Measurements from ENCODE around the gene AUTS2.

AUTS2 gene

DNA sequence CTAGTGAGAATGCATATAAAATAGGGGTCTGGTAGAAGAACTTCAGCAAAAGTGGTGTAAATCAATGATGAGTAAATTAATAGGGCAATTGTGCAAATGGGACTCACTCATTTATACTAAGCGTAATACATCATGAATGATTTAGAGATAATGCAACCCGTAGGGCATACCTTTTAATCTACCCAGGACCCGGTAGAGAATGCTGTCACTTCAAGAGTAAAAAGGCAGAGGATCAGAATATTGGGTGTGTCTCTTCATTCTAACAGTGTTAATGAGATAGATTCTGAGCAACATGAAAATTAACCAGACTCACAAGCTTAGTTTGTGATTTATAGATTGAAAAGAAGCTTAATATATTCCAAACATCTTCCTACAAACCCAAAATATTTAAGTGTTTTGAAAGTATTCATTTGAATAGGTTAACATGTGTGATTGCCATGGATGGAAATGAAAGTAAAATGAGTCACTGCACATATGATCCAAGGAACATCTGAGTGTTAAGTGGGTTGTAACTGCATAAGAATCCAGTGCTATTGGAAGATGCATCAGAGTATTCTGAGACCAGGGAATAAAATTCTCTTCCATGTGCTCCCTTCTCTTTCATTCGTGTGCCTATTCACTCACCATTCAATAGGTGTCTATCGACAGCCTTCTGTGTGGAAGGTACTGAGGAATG is 690.6 kb downstream of the AUTS2 start:
- DNase-seq = no peak

DNA sequence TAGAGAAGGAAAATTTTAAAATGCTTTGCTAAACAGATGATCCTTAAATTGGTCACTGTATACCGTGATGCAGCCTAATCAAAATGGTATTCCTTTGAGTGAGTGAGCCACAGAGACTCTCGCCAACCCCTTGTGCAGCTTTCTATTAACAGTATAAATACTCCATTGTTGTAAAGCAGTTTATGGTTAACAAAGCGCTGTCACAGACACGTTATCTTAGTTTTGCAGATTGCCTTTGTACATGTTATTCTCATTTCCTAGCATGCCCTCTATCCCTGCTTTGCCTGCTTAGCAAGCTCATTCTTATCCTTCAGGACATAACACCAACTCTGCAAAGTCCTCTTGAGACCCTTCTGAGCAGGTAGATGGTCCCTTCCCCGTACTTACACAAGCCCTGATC is 694.4 kb downstream of the AUTS2 start:
- no peak for DNase-seq

DNA sequence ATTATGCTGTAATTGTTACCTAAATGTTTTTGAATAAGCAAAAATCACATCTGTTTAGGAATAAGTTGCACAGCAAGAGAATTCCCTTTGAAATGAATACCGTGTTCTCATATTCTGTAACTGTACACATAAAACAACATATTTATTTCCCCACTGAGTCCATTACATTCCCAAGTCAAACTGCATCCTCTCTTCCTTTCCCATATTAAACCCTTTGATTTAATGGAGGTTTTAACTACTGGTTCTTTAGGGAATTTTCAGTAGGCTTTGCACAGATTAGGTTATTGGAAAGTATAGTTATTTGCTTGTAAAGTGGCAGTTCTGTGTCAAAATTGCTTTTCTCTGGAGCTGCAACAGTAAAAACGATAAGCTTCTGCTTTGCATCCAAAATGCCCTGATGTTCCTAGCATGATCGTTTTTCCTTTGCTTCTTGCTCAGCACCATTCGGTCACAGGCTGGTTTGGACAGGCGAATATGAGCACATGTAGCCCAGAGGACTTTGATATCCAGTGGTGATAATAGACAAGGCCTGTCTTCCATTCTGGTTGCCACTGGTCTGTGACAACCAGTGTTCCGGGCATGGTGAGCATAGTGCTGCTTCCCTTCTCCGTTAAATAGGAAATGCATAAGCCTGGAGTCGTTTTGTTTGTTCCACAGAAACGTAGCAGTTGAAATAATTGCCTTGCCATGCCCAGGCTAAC is 696.1 kb downstream of the AUTS2 start:
- no peak for DNase-seq

DNA sequence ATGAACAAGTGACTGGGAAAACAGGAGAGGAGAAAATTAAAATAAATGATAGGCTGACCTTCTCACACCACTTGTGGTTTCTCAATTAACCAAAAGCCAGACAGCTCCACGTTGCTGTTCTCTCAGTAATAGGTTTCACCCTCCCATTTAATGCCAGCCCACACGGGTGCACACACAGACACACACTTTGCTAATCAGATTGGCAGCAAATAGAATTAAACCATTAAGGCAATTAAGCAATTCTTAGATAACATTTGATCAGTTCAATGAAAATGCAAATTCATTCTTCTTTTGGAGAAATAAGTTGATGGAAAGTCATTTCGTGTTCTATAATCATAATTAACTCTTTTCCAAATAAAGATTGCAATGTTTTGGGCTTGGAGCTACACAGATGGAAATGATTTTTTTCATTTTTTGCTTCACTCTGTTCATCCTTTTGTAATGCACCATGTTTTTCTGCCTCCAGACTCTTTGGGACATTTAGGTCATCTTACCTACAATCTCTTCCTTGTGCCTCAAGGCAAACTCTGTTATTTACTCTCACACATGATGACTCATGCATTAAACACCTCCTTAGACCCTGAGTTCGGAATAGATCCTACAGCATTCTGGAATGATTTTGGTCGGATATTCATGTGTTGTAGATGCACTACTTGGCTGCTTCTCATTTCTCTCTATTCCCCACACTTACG is 700.7 kb downstream of the AUTS2 start:
- DNase-seq = no peak

DNA sequence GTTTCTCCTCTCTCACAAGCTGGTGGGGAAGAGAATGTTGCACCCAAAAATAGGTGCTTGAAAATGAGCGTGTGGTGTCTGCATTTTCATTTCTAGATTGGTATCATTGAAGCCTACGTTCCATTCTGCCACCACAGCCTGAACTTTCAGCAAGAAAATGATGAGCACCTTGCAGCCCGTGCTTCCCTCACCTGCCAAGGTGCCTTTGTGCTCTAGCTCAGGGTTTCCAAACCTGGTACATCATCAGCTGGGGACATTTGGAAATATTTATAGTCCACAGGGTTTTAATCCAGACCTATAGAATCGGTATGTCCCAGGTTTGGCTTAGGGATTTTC is 701.2 kb downstream of the AUTS2 start:
- no peak for DNase-seq

DNA sequence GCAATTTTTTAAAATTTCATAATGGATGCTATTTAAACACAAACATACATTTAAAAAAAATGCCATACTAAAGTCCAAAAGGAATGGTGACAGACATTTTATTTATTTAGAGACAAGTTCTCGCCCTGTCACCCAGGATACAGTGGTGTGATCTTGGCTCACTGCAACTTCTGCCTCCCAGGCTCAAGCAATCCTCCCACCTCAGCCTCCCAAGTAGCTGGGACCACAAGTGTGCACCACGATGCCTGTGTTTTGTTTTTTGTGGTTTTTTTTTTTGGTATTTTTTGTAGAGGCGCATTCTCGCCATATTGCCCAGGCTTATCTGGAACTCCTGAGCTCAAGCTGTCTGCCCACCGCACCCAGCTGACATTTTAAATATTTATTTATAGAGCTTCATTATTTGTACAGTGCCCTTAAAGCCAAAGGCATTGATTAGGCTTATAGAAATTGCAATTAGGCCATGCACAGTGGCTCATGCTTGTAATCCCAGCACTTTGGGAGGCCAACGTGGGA is 703.5 kb downstream of the AUTS2 start:
- DNase-seq = no peak

DNA sequence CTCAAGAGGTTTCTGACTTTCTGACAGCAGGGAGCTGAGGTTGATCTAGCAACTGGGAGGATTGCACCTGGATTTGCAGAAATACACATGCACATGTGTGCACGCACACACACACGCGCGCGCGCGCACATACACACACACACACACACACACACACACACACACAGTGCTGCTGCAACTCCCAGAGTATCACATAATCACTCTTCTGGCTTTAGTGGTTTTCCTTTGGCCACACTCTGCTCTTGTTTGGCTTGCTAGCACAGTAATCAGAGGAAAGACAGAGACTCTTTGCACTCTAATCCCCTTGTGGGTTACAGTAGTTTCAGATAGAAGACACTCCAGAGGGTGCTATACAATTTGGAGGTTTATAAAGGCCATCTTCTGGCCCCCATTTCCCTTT is 705.0 kb downstream of the AUTS2 start:
- DNase-seq = no peak

DNA sequence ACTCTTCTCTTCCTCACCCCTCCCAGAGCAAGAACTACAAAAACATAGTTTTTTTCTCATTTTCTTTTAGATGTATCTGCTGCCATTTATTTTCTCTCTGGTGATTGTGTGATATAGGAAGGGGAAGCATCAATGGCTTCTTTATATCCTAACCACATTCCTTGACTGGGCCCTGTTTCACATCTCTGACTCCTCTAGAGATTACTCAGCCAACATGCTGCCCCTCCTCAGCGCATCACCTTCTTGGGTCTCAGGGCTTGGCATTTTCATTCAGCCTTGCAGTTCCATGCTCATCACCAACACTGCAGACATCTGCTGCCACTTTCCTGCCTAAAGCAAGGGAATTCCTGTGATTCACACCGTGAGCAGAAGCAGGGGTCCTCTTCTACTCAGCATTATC is 705.5 kb downstream of the AUTS2 start:
- DNase-seq = no peak

DNA sequence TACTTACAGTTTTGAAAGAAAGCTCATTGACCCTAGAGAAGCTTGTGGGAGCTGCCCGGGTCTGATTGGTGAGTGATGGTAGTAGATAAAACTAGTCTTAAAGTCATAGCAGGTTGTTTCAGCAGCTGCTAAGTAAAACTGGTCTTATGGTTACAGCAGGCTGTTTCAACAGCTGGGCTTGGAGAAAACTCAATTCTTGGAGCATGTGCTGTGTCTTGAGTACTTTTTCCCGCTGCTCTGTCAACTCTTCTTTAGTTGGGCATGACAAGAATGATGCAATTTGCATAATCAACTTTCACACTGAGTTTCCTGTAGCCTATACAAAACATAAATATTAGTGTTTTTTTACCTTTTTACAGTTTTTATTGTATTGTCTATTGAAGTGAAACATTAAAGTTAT is 707.9 kb downstream of the AUTS2 start:
- DNase-seq = no peak

DNA sequence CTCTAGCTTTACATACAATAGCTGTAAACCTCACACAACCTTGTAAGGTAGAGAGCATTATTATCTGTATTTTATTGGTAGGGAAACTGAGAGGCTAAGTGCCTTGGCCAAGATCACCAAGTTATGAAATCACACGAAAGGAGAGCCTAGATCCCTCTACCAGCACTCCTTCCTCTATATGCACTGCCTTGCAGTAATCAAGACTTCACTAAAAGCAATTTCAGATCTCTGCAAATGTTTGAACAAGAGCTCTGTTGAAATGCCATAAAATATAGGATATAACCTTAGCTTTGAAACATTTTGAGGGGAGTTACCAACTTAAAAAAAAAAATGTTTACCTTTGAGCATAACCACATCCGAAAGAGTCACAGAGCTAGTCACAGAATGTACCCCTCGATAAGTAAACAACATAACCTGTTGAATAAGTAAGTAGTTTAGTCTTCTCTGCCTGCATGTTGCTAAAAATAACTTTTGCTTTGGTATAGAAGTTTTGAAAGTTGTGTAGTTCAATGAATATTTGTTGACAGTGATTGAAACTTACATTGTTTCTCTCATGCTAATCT is 709.4 kb downstream of the AUTS2 start:
- DNase-seq = no peak

DNA sequence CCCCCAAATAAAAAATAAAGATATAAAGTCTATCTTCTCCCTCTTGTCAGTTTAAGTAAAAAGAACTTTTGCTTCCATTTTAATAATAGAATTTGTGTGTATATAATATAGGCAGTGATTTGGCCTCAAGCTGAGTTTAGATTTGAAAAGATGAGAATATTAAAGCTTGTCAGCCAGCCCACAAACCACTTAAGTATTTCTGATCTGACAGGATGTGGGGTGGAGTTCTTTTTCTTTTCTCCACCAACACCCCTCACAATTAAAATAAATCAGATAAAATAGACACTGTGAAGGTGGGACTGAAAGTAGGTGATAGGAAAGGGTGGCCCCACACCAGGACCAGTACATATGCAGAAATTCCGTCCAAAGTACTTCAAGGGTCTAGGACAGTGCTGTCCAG is 714.1 kb downstream of the AUTS2 start:
- no peak for DNase-seq

DNA sequence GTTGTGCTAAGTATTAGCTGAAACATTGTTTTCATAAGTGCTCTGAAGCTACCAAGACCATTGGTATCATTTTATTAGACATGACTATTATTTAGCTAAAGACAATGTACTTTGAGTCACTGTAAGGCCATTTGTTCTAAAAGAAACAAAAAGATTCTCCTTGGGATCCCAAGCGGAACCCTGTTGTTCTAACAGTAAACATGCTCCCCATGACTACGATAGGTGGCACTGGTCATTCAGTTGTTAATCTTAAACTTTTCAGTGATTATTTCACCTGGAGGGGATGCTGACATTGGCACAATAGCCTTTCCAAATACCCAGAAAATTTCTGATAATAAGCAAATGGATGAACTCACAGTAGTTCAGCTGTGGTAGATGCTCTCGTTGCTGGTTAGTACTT is 715.0 kb downstream of the AUTS2 start:
- no peak for DNase-seq

DNA sequence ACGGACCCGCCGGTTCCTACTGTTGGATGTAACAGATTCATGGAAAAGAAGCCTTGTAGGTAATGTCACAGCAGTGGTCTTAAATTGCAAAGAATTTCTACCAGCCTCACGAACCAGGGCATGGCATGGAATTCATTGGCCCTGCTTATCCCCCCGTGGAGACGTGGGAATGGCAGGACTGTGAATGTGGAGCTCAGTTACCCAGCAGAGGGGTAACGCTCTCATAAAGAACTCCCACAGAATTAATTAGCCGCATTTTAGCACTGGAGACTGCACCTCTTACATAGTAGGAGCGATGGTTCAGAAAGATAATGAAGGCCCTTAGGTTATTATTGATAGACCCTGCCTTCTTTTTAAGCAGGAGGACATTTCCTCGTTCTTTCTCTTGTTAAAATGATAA is 715.4 kb downstream of the AUTS2 start:
- DNase-seq = no peak

DNA sequence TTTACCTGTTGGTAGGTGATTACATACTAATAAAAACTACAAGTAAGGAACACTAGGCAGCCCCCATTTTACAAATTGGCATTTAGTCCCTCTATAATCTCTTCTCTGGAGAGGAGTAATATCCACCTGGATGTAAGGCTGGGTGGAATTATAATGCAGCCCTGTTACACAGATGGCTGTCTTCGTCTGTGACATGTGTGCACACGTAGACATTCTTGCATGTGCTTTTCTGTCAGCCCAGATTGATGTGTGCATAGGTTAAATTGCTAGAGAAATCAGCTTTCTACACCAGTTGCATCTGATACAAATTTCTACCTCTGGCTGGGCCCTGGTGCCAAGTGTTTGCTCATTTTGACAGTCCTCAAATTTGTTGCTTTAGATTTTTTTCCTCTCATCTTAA is 715.9 kb downstream of the AUTS2 start:
- DNase-seq = no peak

DNA sequence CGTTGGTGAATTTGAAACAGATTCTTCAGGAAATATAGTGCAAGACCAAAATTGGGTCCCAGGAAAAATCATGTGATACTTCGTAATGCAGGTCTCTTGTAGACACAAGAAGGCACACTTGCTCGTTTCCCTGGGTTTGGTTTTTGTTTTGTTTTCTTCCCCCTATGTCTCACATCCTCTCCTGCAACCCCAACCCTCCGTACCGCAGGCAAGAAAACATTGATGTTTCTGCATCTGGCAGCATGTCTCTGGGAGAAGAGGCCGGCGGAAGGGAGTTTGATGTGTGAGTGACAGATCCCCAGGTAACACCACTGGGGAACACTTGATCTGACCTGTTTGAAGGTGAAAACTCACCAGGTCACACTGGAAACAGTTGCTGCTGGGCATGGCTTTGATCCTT is 718.5 kb downstream of the AUTS2 start:
- DNase-seq = no peak

DNA sequence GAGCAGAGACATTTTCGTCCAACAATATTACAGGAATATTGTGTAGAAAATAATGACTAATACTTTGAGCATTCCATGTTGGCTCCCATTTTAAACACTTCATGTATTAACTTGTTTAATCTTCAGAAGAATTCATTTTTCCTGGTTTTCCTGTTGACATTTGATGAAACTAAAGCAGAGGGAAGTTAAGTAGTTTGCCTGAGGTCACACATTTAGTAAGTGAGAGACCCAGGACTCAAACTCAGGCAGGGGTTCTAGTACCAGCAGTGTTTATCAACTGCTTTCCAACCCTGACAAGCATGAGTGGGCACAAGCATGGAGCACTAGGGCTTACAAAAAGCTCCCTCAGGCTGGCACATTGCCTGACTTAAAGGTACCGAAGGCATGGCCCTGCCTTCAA is 719.1 kb downstream of the AUTS2 start:
- no peak for DNase-seq

DNA sequence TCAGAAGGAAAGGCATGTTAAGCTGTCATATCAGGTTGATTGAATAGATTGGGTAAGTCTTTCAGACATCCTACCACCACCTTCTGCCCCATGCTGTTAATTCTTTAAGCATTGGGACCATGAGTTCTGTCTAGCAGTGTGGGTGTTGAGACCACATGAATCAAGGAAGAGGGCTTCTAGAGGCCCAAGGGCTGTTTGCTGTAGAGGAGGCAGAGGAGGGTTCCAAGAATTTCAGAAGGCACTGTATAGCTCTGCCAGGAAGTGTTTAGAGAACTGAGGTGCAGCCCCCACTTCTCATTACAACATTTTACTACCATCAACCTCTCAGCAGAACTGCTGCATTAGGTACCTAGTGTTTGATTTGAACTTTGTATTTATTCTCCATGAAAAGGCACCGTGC is 720.2 kb downstream of the AUTS2 start:
- no peak for DNase-seq

DNA sequence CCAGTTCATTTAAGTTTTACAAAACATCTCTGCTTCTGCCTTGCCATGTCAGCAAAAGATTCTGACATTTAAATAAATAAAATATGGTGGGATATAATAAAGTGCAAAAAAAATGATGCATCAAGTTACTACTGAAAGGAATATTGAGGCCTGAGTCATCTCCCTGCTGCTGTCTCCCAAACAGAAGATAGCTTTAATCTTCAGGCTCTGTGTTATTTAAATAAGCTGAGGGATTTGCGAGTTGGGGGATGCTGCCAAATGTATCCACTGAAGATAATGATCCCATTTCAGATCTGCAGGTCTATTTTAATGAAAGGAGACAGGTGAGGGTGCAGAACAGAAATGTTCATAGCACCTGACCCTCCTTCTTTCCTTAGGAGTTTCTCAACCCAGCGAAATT is 720.8 kb downstream of the AUTS2 start:
- no peak for DNase-seq

DNA sequence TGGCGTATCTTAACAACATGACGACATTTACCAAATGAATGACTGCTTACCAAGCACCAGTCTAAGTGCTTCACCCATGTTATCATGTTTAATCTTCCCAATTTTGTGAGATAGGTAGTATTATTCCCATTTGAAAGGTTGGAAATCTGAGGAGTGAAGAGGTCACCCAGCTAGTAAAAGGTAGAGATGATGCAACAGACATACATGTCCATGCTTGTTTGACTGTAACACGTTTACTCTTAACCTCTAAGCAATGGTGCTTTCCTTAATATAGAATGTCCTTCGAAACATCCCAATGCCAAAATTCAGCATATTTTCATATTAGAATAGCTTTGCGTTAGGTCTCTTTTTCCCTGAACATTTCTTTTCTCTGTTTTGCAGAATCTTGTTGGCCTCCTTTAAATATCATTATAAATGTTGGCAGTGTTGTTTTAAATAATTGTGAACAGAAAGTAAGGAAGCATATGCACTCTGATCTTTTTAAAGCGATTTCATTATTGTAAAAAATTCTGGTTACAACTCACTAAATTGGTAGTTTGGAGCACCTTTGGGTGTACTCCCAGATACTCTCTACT is 722.8 kb downstream of the AUTS2 start:
- DNase-seq = no peak

DNA sequence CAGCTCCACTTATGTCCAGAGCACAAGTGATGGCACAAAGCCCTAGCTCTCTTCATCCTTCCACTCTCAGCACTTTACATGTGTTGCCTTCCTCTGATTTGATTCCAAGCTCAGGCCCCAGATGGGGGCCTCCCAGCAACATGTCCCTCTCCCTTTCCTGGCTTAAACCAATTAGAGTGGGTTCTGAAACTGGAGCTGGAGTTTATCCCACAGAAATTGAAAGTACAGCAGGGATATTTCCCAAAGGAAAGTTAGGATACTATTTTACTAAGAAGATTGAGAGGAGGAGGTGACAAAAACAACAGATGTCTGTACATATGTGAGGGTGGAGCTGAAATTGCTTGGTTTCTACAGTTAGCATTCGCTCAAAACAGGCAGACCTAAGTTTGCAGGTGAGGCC is 724.6 kb downstream of the AUTS2 start:
- no peak for DNase-seq

DNA sequence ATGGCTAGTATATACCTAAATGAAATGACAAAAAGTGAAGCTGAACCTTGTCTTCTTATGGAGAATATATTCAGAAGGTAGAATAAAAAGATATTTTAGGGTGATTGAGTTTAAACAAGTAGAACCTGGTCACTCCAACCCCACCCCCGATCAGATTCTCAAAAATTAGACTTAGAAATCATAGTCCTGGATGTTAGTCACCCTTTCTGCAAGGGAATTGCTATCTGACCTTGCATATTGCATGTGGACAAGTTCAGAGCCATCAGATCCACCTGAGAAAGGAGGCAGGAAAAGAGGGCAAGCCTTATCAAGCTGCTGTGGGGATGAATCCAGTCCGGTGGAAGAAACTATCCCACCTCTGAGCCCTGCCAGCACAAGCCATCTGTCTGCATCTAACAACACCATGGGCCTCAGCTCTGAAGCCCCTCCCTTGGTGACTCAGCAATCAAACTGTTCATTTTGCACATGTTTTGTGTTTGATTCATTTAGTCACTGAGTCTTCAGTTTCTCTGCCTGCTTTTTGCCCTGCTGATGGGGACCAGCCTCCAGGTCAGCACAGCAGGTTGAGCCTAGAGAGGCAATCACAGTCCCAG is 727.3 kb downstream of the AUTS2 start:
- no peak for DNase-seq

DNA sequence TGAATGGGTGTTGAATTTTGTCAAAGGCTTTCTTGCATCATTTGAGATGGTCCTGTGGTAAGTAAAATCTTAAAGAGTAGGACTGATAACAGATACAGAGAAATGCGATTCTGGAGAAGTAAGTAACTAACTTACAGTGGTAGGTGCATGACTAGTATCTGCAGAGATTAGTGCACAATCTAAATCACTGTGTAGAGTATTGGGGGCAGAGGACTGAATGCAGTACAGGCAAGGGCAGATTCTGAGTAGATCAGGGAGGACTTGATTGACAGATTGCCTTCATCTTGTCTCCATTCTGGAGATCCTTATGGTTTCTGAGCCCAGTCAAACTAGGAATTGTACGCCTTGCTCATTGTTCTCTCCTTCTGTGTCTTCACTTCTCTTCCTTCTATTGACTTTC is 736.0 kb downstream of the AUTS2 start:
- DNase-seq = no peak

DNA sequence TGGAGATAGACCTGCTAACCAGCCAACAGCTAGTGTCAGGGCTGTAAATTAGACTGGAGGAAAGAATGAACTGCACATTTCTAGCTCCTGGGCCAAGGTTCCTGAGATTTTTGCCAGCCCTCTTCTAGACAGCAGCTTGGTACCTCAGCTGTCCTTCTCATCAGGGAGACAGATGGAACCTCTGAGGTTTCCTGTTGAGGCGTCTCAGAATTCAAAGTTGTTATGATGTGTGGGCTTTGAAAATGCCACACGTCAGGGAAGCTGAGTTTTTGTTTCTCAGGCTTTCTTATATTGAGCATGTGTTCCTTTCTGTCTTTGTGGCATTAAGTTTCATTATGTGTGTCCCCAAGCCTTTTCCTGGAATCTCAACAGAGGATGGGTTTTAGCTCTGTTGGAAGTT is 736.6 kb downstream of the AUTS2 start:
- DNase-seq = no peak

Measured in NCI-H187 (cell line).